ENCODE results near the gene VDR. TPM values are rescaled to one million over a fixed set of nuclear protein-coding genes. Genes with fewer than 3 reads are reported as not detected.

VDR gene
- total and polyA plus RNA-seq, 2 donors (not counting 1 experiment from before 2014, with no cell fraction given), result 0.37 to 0.42 TPM

- Mint-ChIP-seq H3K9me3 (ENCODE audit: insufficient read depth) (no peaks in the 10 kb centered on the region), H3K27me3 (peaks cover 35% of the 10 kb centered on the region), H3K4me1 (no peaks in the 10 kb centered on the region), H3K4me3 (no peak overlapping the region), H3K27ac (no peak overlapping the region)
- no peak overlapping the region for H3K9ac ChIP-seq (ENCODE audit: low read length)
- no peak overlapping the region for H3K4me2 ChIP-seq (replicated peaks; ENCODE audit: low read depth, low read length, poor library complexity, severe bottlenecking)
- H3K79me2 ChIP-seq (ENCODE audit: control insufficient read depth, insufficient read depth, low read length), result no peaks in the 10 kb centered on the region
- H3K27me3 ChIP-seq (replicated peaks in 1 of 4; ENCODE audit: control extremely low read depth in 1 of 4, control insufficient read depth in 3 of 4, insufficient read depth in 4 of 4, low read length in 3 of 4), result no peaks in the 10 kb centered on the region
- TF ChIP-seq EZH2 (IDR thresholded peaks at IDR 0.05; ENCODE audit: borderline replicate concordance, insufficient read depth, low read depth, low read length, poor library complexity, severe bottlenecking) (no peak), CTCF (IDR thresholded peaks at IDR 0.05) (no peak)
- intact Hi-C loops (cut with micrococcal nuclease), result no loop called here
- H3K9me3 ChIP-seq (ENCODE audit: control extremely low read depth in 1 of 3, control insufficient read depth in 2 of 3, insufficient read depth in 1 of 3, low read length in 2 of 3), result peaks cover 0 to 9% (median 5%) of the 10 kb centered on the region in 3 donors
- no peaks in the 10 kb centered on the region for H3K36me3 ChIP-seq (replicated peaks in 1 of 2; ENCODE audit: control extremely low read depth in 1 of 2, control insufficient read depth in 1 of 2, extremely low read depth in 1 of 2, insufficient read depth in 2 of 2, low read length in 1 of 2)
- no peaks in the 10 kb centered on the region for H4K20me1 ChIP-seq (ENCODE audit: control insufficient read depth, insufficient read depth, low read length, poor library complexity, severe bottlenecking)
- ATAC-seq (ENCODE audit: low read depth) (no peak), DNase-seq (no peak)
- WGBS (ENCODE audit: insufficient coverage), result 91% methylated on average over 3 of the region's 4 CpGs
- no peak overlapping the region for H3K27ac ChIP-seq (ENCODE audit: low read length in 2 of 2)
- H3K4me3 ChIP-seq (ENCODE audit: control extremely low read depth in 1 of 5, extremely low read depth in 1 of 5, insufficient read depth in 1 of 5, low read depth in 2 of 5, low read length in 4 of 5), result no peak overlapping the region
- H2AFZ ChIP-seq (ENCODE audit: insufficient read depth, low read depth, low read length, poor library complexity, severe bottlenecking), result no peak overlapping the region
- H3K4me1 ChIP-seq (ENCODE audit: control insufficient read depth in 2 of 2, insufficient read depth in 2 of 2, low read length in 2 of 2), result no peaks in the 10 kb centered on the region
- POLR2A ChIA-PET, result no interaction called here
- CTCF ChIA-PET, result interaction anchor here (0.6 to 1.3 kb wide), 2 partner anchors 28 to 43 kb away, joined by 3 read pairs; no protein-coding TSS in a partner anchor
These were observed 7.8 kb upstream of the VDR start for GRCh38 chr12:47912556-47912955.

- ChIA-PET POLR2A (no interaction called here), CTCF (no interaction called here)
- H3K27ac Mint-ChIP-seq, result no peak overlapping the region
- H2AFZ ChIP-seq (ENCODE audit: insufficient read depth, low read depth, low read length, poor library complexity, severe bottlenecking), result no peak overlapping the region
- no peaks in the 10 kb centered on the region for H4K20me1 ChIP-seq (ENCODE audit: control insufficient read depth, insufficient read depth, low read length, poor library complexity, severe bottlenecking)
- peaks cover 27% of the 10 kb centered on the region for H3K27me3 Mint-ChIP-seq
- no peak overlapping the region for H3K4me2 ChIP-seq (replicated peaks; ENCODE audit: low read depth, low read length, poor library complexity, severe bottlenecking)
- H3K36me3 ChIP-seq (replicated peaks in 1 of 2; ENCODE audit: control extremely low read depth in 1 of 2, control insufficient read depth in 1 of 2, extremely low read depth in 1 of 2, insufficient read depth in 2 of 2, low read length in 1 of 2), result no peaks in the 10 kb centered on the region
- H3K9me3 ChIP-seq (ENCODE audit: control extremely low read depth in 1 of 3, control insufficient read depth in 2 of 3, insufficient read depth in 1 of 3, low read length in 2 of 3), result peaks cover 0 to 9% (median 5%) of the 10 kb centered on the region in 3 donors
- no peak overlapping the region for H3K27ac ChIP-seq (ENCODE audit: low read length in 2 of 2)
- DNase-seq (no peak), ATAC-seq (ENCODE audit: low read depth) (no peak)
- H3K79me2 ChIP-seq (ENCODE audit: control insufficient read depth, insufficient read depth, low read length), result no peaks in the 10 kb centered on the region
- H3K4me1 ChIP-seq (ENCODE audit: control insufficient read depth in 2 of 2, insufficient read depth in 2 of 2, low read length in 2 of 2), result no peaks in the 10 kb centered on the region
- H3K9me3 Mint-ChIP-seq (ENCODE audit: insufficient read depth), result no peaks in the 10 kb centered on the region
- H3K27me3 ChIP-seq (replicated peaks in 1 of 4; ENCODE audit: control extremely low read depth in 1 of 4, control insufficient read depth in 3 of 4, insufficient read depth in 4 of 4, low read length in 3 of 4), result no peaks in the 10 kb centered on the region
- intact Hi-C loops (cut with micrococcal nuclease), result no loop called here
- no peak overlapping the region for H3K4me3 ChIP-seq (ENCODE audit: control extremely low read depth in 1 of 5, extremely low read depth in 1 of 5, insufficient read depth in 1 of 5, low read depth in 2 of 5, low read length in 4 of 5)
- H3K4me3 Mint-ChIP-seq, result no peak overlapping the region
- H3K4me1 Mint-ChIP-seq, result no peaks in the 10 kb centered on the region
- TF ChIP-seq EZH2 (IDR thresholded peaks at IDR 0.05; ENCODE audit: borderline replicate concordance, insufficient read depth, low read depth, low read length, poor library complexity, severe bottlenecking), result no peak
- TF ChIP-seq CTCF (IDR thresholded peaks at IDR 0.05), result no peak
- H3K9ac ChIP-seq (ENCODE audit: low read length), result no peak overlapping the region
These were observed 6.2 kb upstream of the VDR start for GRCh38 chr12:47910981-47911380.
